HG03442 (cell line): ENCODE measurements around the gene ST3GAL4.

Source experiments
- ATAC-seq: cut with Tn5 transposase; IDR thresholded peaks from one replicate; pipeline ENCODE4 v1.9.1; 2021; ENCODE audit warnings: mild to moderate bottlenecking, moderate library complexity; ENCODE audit not compliant: unreplicated experiment

ST3GAL4 gene

GRCh38 chr11:126420698-126421256 lies 65.3 kb downstream of the ST3GAL4 start:
- ATAC-seq: no peak

GRCh38 chr11:126421271-126421671 lies 65.8 kb downstream of the ST3GAL4 start:
- no peak for ATAC-seq

GRCh38 chr11:126422446-126422845 lies 67.0 kb downstream of the ST3GAL4 start:
- ATAC-seq: no peak

- no peak for ATAC-seq
These were observed 67.7 kb downstream of the ST3GAL4 start for GRCh38 chr11:126423154-126423553.

GRCh38 chr11:126423743-126424142 lies 68.3 kb downstream of the ST3GAL4 start:
- ATAC-seq: no peak

- ATAC-seq: no peak
These were observed 69.1 kb downstream of the ST3GAL4 start for GRCh38 chr11:126424471-126425039.

- ATAC-seq: no peak
These were observed 70.6 kb downstream of the ST3GAL4 start for GRCh38 chr11:126426106-126426505.

- peak; percentile 65 for ATAC-seq
These were observed 71.6 kb downstream of the ST3GAL4 start for GRCh38 chr11:126426820-126427749.

GRCh38 chr11:126430581-126431335 lies 75.3 kb downstream of the ST3GAL4 start:
- no peak for ATAC-seq

- no peak for ATAC-seq
These were observed 76.0 kb downstream of the ST3GAL4 start for GRCh38 chr11:126431401-126432064.

- no peak for ATAC-seq
These were observed 76.6 kb downstream of the ST3GAL4 start for GRCh38 chr11:126432065-126432461.

GRCh38 chr11:126432525-126432924 lies 77.0 kb downstream of the ST3GAL4 start:
- ATAC-seq: no peak

GRCh38 chr11:126433244-126433846 lies 77.9 kb downstream of the ST3GAL4 start:
- ATAC-seq: no peak

GRCh38 chr11:126433989-126434949 lies 78.8 kb downstream of the ST3GAL4 start:
- no peak for ATAC-seq

- no peak for ATAC-seq
These were observed 79.5 kb downstream of the ST3GAL4 start for GRCh38 chr11:126434950-126435335.

GRCh38 chr11:126436209-126436755 lies 80.8 kb downstream of the ST3GAL4 start:
- ATAC-seq: no peak

- ATAC-seq: no peak
These were observed 82.2 kb downstream of the ST3GAL4 start for GRCh38 chr11:126437731-126438130.

GRCh38 chr11:126438272-126438671 lies 82.8 kb downstream of the ST3GAL4 start:
- no peak for ATAC-seq

- ATAC-seq: no peak
These were observed 83.2 kb downstream of the ST3GAL4 start for GRCh38 chr11:126438691-126439090.
